ENCODE measurements around the gene TMEM254. TPM values are rescaled to one million over a fixed set of nuclear protein-coding genes. Genes with fewer than 3 reads are reported as not detected.
A peak's percentile ranks its signal among the peaks of the same experiment; 100 is the strongest.

The TMEM254 gene
- total RNA-seq, 1 donor from 2014 or later, result 17.6 TPM

DNA sequence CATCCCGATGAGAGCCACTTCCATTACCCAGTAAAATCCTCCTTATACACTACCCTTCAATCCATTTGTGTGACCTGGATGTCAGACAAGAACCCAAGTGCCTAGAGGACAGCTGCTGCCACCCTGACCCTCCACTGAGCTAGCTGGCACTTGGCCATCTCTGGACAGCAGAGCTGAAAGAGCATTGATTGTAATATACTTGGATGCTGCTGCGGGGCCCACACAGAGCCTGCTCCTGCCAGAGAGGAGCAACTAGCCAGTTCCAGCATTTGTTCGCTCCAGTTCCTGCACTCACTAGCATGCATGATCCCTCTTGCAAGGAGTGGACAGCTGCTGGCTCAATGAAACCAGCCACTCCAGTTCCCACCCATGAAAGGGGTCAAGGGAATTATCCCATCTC is 8.4 kb upstream of the TMEM254 start:
- TF ChIP-seq, protein P1, sequence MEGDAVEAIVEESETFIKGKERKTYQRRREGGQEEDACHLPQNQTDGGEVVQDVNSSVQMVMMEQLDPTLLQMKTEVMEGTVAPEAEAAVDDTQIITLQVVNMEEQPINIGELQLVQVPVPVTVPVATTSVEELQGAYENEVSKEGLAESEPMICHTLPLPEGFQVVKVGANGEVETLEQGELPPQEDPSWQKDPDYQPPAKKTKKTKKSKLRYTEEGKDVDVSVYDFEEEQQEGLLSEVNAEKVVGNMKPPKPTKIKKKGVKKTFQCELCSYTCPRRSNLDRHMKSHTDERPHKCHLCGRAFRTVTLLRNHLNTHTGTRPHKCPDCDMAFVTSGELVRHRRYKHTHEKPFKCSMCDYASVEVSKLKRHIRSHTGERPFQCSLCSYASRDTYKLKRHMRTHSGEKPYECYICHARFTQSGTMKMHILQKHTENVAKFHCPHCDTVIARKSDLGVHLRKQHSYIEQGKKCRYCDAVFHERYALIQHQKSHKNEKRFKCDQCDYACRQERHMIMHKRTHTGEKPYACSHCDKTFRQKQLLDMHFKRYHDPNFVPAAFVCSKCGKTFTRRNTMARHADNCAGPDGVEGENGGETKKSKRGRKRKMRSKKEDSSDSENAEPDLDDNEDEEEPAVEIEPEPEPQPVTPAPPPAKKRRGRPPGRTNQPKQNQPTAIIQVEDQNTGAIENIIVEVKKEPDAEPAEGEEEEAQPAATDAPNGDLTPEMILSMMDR (IDR thresholded peaks at IDR 0.05), result no peak
- H3K36me3 ChIP-seq, result no peaks in the 10 kb centered on the region
- intact Hi-C loops (cut with DNase I), result no loop called here
- no peaks in the 10 kb centered on the region for H3K27me3 ChIP-seq
- H3K4me3 ChIP-seq, result no peak overlapping the region
- DNase-seq, result no peak
- H3K27ac ChIP-seq, result no peak overlapping the region
- ATAC-seq, result no peak
- H3K9me3 ChIP-seq, result no peaks in the 10 kb centered on the region
- no peaks in the 10 kb centered on the region for H3K4me1 ChIP-seq

DNA sequence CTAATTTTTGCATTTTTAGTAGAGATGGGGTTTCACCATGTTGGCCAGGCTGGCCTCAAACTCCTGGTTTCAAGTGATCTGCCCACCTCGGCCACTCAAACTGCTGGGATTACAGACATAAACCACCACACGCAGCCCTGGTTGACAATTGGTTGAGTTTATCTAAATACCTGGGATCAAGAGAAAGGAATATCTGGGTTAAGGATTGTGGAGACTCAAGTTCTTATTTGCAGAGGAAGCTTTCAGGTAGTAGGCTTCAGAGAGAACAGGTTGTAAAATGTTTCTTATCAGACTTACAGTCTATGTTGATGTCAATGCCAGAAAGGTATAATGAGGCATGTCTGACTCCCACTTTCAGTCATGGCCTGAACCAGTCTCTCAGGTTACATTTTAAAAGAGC is 5.9 kb upstream of the TMEM254 start:
- Histone ChIP-seq H3K9me3 (no peaks in the 10 kb centered on the region), H3K36me3 (no peaks in the 10 kb centered on the region), H3K4me3 (no peak overlapping the region), H3K27ac (no peak overlapping the region), H3K27me3 (no peaks in the 10 kb centered on the region), H3K4me1 (peaks cover 1% of the 10 kb centered on the region)
- DNase-seq (no peak), ATAC-seq (no peak)
- intact Hi-C loops (cut with DNase I), result no loop called here
- TF ChIP-seq, protein P1 (IDR thresholded peaks at IDR 0.05), result no peak

DNA sequence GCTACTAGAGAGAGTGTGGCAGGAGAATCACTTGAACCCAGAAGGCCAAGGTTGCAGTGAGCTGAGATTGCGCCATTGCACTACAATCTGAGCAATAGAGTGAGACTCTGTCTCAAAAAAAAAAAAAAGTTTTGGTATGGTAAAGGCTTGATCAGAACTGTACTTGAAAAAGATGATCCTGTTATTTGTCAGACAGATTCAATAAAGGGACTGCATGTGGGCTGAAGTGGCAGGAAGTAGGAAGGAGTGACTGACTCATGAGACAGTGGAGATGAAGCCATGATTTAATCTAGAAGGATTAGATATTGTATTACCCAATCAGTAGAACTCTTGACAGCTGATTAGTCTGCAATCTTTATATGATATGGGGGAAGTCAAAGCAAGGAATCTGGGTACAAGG is 2.7 kb upstream of the TMEM254 start:
- H3K4me3 ChIP-seq, result no peak overlapping the region
- H3K4me1 ChIP-seq, result peaks cover 5% of the 10 kb centered on the region
- TF ChIP-seq, protein P1 (IDR thresholded peaks at IDR 0.05), result no peak
- no peaks in the 10 kb centered on the region for H3K36me3 ChIP-seq
- DNase-seq, result no peak
- no peaks in the 10 kb centered on the region for H3K27me3 ChIP-seq
- H3K9me3 ChIP-seq, result no peaks in the 10 kb centered on the region
- H3K27ac ChIP-seq, result no peak overlapping the region
- intact Hi-C loops (cut with DNase I), result no loop called here
- no peak for ATAC-seq

DNA sequence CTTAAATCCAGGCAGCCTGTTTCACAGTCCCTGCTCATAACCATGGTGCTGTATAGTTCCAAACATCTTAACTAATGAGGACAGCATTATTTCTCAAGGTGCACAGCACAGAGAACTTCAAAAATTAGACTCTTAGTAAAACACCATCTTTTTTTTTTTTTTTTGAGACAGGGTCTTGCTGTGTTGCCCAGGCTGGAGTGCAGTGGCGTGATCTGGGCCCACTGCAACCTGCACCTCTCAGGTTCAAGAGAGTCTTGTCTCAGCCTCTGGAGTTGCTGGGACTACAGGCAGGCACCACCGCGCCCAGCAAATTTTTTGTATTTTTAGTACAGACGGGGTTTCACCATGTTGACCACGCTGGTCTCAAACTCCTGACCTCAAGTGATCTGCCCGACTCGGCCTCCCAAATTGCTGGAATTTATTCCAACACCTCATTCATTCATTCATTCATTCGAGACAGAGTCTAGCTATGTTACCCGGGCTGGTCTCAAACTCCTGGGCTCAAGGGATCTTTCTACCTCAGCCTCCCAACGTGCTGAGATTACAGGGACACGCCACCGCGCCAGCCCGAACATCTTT is 507 bp upstream of the TMEM254 start:
- ATAC-seq, result no peak
- TF ChIP-seq, protein P1 (IDR thresholded peaks at IDR 0.05), result no peak

DNA sequence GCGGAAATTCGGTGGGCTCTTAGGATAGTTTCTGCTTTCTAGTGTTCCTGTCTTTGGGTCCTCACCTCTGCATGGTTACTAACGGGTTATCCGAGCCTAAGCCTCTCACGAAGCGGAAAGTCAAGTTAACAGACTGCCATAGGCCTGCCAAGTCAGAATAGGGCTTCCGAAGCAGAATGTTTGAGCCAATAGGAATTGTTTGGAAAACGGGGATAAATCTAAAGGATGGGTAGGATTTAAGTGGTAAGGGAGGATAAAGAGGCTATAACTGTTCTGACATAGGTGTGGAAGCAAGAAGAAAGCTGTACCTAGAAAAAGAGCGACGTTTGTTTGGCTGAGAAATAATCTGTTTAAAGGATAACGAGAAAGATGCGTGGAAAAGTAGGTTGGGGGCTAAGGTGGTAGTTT is 851 bp downstream of the TMEM254 start:
- Histone ChIP-seq H3K27me3 (no peaks in the 10 kb centered on the region), H3K27ac (peak overlapping the region; percentile 100), H3K36me3 (peaks cover 12% of the 10 kb centered on the region), H3K9me3 (no peaks in the 10 kb centered on the region), H3K4me3 (peak overlapping the region; percentile 94), H3K4me1 (peaks cover 5% of the 10 kb centered on the region)
- intact Hi-C loops (cut with DNase I), result no loop called here
- TF ChIP-seq, protein P1 (IDR thresholded peaks at IDR 0.05), result no peak
- DNase-seq, result no peak
- ATAC-seq, result no peak

More for the DNA sequence above, 507 bp upstream of the TMEM254 start:
- Histone ChIP-seq H3K9me3 (no peaks in the 10 kb centered on the region), H3K4me3 (peak overlapping the region; percentile 94), H3K36me3 (no peaks in the 10 kb centered on the region), H3K27ac (peak overlapping the region; percentile 100), H3K4me1 (peaks cover 5% of the 10 kb centered on the region), H3K27me3 (no peaks in the 10 kb centered on the region)
- no peak for DNase-seq
- intact Hi-C loops (cut with DNase I), result no loop called here

DNA sequence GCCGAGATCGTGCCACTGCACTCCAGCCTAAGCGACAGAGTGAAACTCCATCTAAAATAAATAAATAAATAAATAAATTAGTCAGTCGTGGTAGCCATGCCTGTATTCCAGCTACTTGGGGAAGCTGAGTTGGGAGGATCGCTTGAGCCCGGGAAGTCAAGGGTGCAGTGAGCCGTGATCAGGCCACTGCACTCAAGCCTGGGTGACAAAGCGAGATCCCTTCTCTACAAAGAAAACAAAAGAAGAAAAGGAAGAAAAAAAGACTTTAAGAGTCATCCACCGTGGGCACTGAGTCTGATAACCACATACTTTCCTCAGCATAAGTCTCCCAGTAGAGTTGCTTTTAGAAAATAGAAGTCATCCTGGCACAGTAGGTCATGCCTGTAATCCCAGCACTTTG is 2.6 kb downstream of the TMEM254 start:
- TF ChIP-seq, protein P1 (IDR thresholded peaks at IDR 0.05), result no peak
- Histone ChIP-seq H3K4me1 (peaks cover 5% of the 10 kb centered on the region), H3K9me3 (no peaks in the 10 kb centered on the region), H3K36me3 (peaks cover 12% of the 10 kb centered on the region), H3K27ac (no peak overlapping the region), H3K27me3 (no peaks in the 10 kb centered on the region), H3K4me3 (no peak overlapping the region)
- DNase-seq (no peak), ATAC-seq (no peak)
- intact Hi-C loops (cut with DNase I), result no loop called here

Data from upper lobe of right lung (tissue), 1 donor.